GM12878 (cell line): ENCODE measurements around the gene RASGRP2. TPM values are rescaled to one million over a fixed set of nuclear protein-coding genes. Genes with fewer than 3 reads are reported as not detected.

Experiments used
- ATAC-seq: fragments of 200-7000 bp; cut with Tn5 transposase; 3 replicates; pipeline ENCODE4 v1.9.1; 2020; ENCODE audit warnings: mild to moderate bottlenecking, moderate library complexity
- BruUV-seq: library from RNA; stranded (reverse); fragments of 400-500 nt; replicated peaks from 2 replicates; lab custom pipeline; 2021; lab: Mats Ljungman, UMichigan
- CTCF ChIA-PET: fragments of 300-600 bp; sonication (Branson Sonifier 250); formaldehyde crosslinking; extraction: SDS; loops from one replicate; lab custom pipeline; 2021; ENCODE audit warnings: inconsistent platforms; lab: Yijun Ruan, JAX
- POLR2A ChIA-PET: fragments of 350-600 bp; formaldehyde crosslinking; extraction: SDS; loops from one replicate; lab custom pipeline; 2021; ENCODE audit warnings: inconsistent platforms; lab: Charles Lee
- RAD21 ChIA-PET: fragments of 300-600 bp; sonication (Branson Sonifier 250); formaldehyde crosslinking; loops from one replicate; lab custom pipeline; 2023; ENCODE audit warnings: antibody characterized with exemption; ENCODE audit not compliant: unreplicated experiment; lab: Charles Lee
- SMC1A ChIA-PET: fragments of 300-600 bp; sonication (Branson Sonifier 250); formaldehyde crosslinking; loops from one replicate; lab custom pipeline; 2023; ENCODE audit not compliant: unreplicated experiment, uncharacterized antibody; lab: Charles Lee
- DNase-seq: peaks from one replicate; pipeline ENCODE4 v3.0.0-alpha.2; 2011; ENCODE audit warnings: low read depth, low spot score
- FAIRE-seq: peaks from 3 replicates; lab custom pipeline; 2011; peaks lifted over from hg19 to GRCh38; lab: Jason Lieb, UNC
- H2AFZ ChIP-seq: 2 replicates; pipeline ENCODE4 v1.6.0; 2011; ENCODE audit warnings: low read depth, low read length, control low read depth; ENCODE audit not compliant: control insufficient read depth
- H3K27ac ChIP-seq: 2 replicates; pipeline ENCODE4 v1.5.1; 2011; ENCODE audit warnings: control low read depth; ENCODE audit not compliant: control insufficient read depth, insufficient read depth
- H3K27me3 ChIP-seq, 2 experiments: replicated peaks in 1 of 2; 2 replicates each; pipeline versions ENCODE4 v1.6.0 to v1.6.1; 2011; ENCODE audit warnings: low read length in 1 of 2; ENCODE audit not compliant: control insufficient read depth in 2 of 2, insufficient read depth in 2 of 2
- H3K36me3 ChIP-seq, 2 experiments: 2 replicates each; pipeline ENCODE4 v1.5.1; 2011; ENCODE audit warnings: low read length in 1 of 2; ENCODE audit not compliant: control insufficient read depth in 2 of 2, insufficient read depth in 2 of 2
- H3K4me1 ChIP-seq: 2 replicates; pipeline ENCODE4 v1.6.1; 2011; ENCODE audit warnings: mild to moderate bottlenecking, low read length, moderate library complexity, mixed read lengths; ENCODE audit not compliant: control insufficient read depth, insufficient read depth
- H3K4me2 ChIP-seq: 2 replicates; pipeline ENCODE4 v1.6.0; 2011; ENCODE audit warnings: control low read depth; ENCODE audit not compliant: control insufficient read depth, insufficient read depth
- H3K4me3 ChIP-seq: fragments of 200-600 bp; sonication (generic); 2 replicates; pipeline ENCODE4 v1.5.1; 2016
- H3K79me2 ChIP-seq: 2 replicates; pipeline ENCODE4 v1.6.0; 2011; ENCODE audit warnings: low read length; ENCODE audit not compliant: control insufficient read depth, insufficient read depth
- H3K9ac ChIP-seq: 2 replicates; pipeline ENCODE4 v1.8.0; 2011; ENCODE audit warnings: low read length, control low read depth, mixed read lengths; ENCODE audit not compliant: control insufficient read depth, insufficient read depth
- H3K9me3 ChIP-seq: replicated peaks from 3 replicates; pipeline ENCODE4 v1.5.1; 2011; ENCODE audit warnings: mild to moderate bottlenecking, low read length; ENCODE audit not compliant: control insufficient read depth, insufficient read depth
- H4K20me1 ChIP-seq: 2 replicates; pipeline ENCODE4 v1.6.0; 2011; ENCODE audit not compliant: control insufficient read depth, insufficient read depth
- CEBPB ChIP-seq, 2 experiments: fragments of 150-350 bp in 1 of 2; IDR thresholded peaks; 2 replicates each; pipeline ENCODE4 v1.6.1; 2012 to 2014; ENCODE audit warnings: low read depth in 2 of 2, low read length in 2 of 2, borderline replicate concordance in 1 of 2, inconsistent platforms in 1 of 2
- CHD2 ChIP-seq: IDR thresholded peaks from 2 replicates; pipeline ENCODE4 v1.6.1; 2011; ENCODE audit warnings: low read depth, low read length, improper control_type of control experiment, borderline replicate concordance
- E2F8 ChIP-seq: fragments of 450-650 bp; IDR thresholded peaks from 2 replicates; pipeline ENCODE4 v1.6.1; 2018; ENCODE audit warnings: mild to moderate bottlenecking, low read depth, moderate library complexity; ENCODE audit not compliant: partially characterized antibody
- EP300 ChIP-seq, 2 experiments: fragments of 150-350 bp in 1 of 2; IDR thresholded peaks; 2 replicates each; pipeline ENCODE4 v1.6.1; 2011 to 2012; ENCODE audit warnings: low read depth in 2 of 2, low read length in 2 of 2, borderline replicate concordance in 1 of 2, improper control_type of control experiment in 1 of 2, inconsistent platforms in 1 of 2; ENCODE audit not compliant: control insufficient read depth in 1 of 2
- ETV6 ChIP-seq, 2 experiments: fragments of 450-650 bp in 1 of 2; IDR thresholded peaks in 1 of 2; conservative IDR thresholded peaks in 1 of 2; 2 replicates each; pipeline ENCODE4 v1.6.1; 2014; ENCODE audit warnings: antibody characterized with exemption in 1 of 2, borderline replicate concordance in 1 of 2, low read depth in 1 of 2, mild to moderate bottlenecking in 1 of 2, moderate library complexity in 1 of 2
- LARP7 ChIP-seq: fragments of 450-650 bp; IDR thresholded peaks from 2 replicates; pipeline ENCODE4 v1.6.1; 2017; ENCODE audit warnings: mild to moderate bottlenecking
- MEF2A ChIP-seq: IDR thresholded peaks from 2 replicates; pipeline ENCODE4 v1.6.1; 2011; ENCODE audit warnings: low read depth, mild to moderate bottlenecking, low read length, moderate library complexity; ENCODE audit not compliant: insufficient read depth
- MTA3 ChIP-seq: IDR thresholded peaks from 2 replicates; pipeline ENCODE4 v1.6.1; 2012; ENCODE audit warnings: low read length, inconsistent platforms, borderline replicate concordance
- PBX3 ChIP-seq: IDR thresholded peaks from 2 replicates; pipeline ENCODE4 v1.6.1; 2011; ENCODE audit warnings: mild to moderate bottlenecking, low read depth, low read length, moderate library complexity; ENCODE audit not compliant: insufficient replicate concordance
- POLR2AphosphoS2 ChIP-seq: IDR thresholded peaks from 2 replicates; pipeline ENCODE4 v1.6.1; 2011; ENCODE audit warnings: low read depth, mild to moderate bottlenecking, low read length, improper control_type of control experiment, moderate library complexity
- RCOR1 ChIP-seq: conservative IDR thresholded peaks from 2 replicates; pipeline ENCODE4 v1.6.1; 2012; ENCODE audit warnings: low read depth, low read length, improper control_type of control experiment
- SKIL ChIP-seq: fragments of 450-650 bp; IDR thresholded peaks from 2 replicates; pipeline ENCODE4 v1.6.1; 2017; ENCODE audit warnings: mild to moderate bottlenecking, low read depth, inconsistent platforms; ENCODE audit not compliant: poor library complexity, severe bottlenecking
- SMAD5 ChIP-seq: IDR thresholded peaks from 2 replicates; pipeline ENCODE4 v1.6.1; 2016; ENCODE audit warnings: antibody characterized with exemption, low read depth
- SREBF2 ChIP-seq: IDR thresholded peaks from 2 replicates; pipeline ENCODE4 v1.6.1; 2012; ENCODE audit warnings: mild to moderate bottlenecking, low read length
- TAF1 ChIP-seq: IDR thresholded peaks from 2 replicates; pipeline ENCODE4 v1.6.1; 2011; ENCODE audit warnings: mild to moderate bottlenecking, low read depth, low read length, borderline replicate concordance
- WGBS: methylation state at CpG from one replicate; pipeline ENCODE4 v1.1.6; 2016; ENCODE audit warnings: low lambda C conversion rate; ENCODE audit not compliant: insufficient replicate concordance, insufficient coverage; ENCODE audit errors: missing lambda C conversion rate; 5-methylcytosine and 5-hydroxymethylcytosine counted together
- in situ Hi-C: fragments of 300-500 bp; cut with MboI; formaldehyde crosslinking; loops from 9 replicates; pipeline ENCODE4 v1.14.3; 2018; ENCODE audit warnings: mixed read lengths
- intact Hi-C: fragments of 100-400 bp; cut with micrococcal nuclease; formaldehyde crosslinking; loops from one replicate; pipeline ENCODE4 v1.14.2; 2022; ENCODE audit not compliant: unreplicated experiment
- polyA plus RNA-seq, 11 experiments: library from polyadenylated mRNA; depleted of rRNA in 4 of 11; unstranded in 6 of 11; stranded (reverse) in 5 of 11; fragments of >200 nt; fragmentation: Nextera tagmentation in 4 of 11; fragmentation: Illumina TruSeq in 1 of 11; extraction: Ambion mirVana in 4 of 11; extraction: Trizol in 1 of 11; gene quantifications; 1 replicate in 1 of 11; 2 replicates in 10 of 11; pipeline versions ENCODE4 v1.2.1 to v1.2.3, GENCODE V29; 2011 to 2016; ENCODE audit warnings: inconsistent platforms in 2 of 11, missing spikeins in 2 of 11, low read depth in 1 of 11
- total RNA-seq, 4 experiments: library from RNA; depleted of rRNA in 3 of 4; stranded (reverse); fragments of >200 nt in 3 of 4; fragmentation: Illumina TruSeq in 1 of 4; extraction: Trizol in 1 of 4; gene quantifications; 2 replicates each; pipeline versions ENCODE4 v1.2.1 to v1.2.3, GENCODE V29; 2013 to 2021

The RASGRP2 gene
- total and polyA plus RNA-seq, 10 of the 15 experiments (the other 5 are each of a cell fraction or from before 2014, with no cell fraction given): 0.26 to 9.0 (median 5.4) TPM

GRCh38 chr11:64739871-64740270 lies 4.1 kb downstream of the RASGRP2 start (continued):
- TF ChIP-seq SMAD5 (no peak), MTA3 (no peak), TAF1 (no peak), ETV6 (conservative IDR thresholded peaks at IDR 0.05 in 1 of 2, IDR thresholded peaks at IDR 0.05 in 1 of 2; ENCODE audit: borderline replicate concordance in 1 of 2, low read depth in 1 of 2) (no peak), E2F8 (no peak), SREBF2 (no peak)

GRCh38 chr11:64736654-64737053 lies 7.3 kb downstream of the RASGRP2 start:
- ATAC-seq (no peak), DNase-seq (no peak), FAIRE-seq (no peak)
- in situ Hi-C loops (loop anchor here (5.0 kb wide), 1 partner anchor 49 kb away; no protein-coding TSS in a partner anchor), intact Hi-C loops (no loop called here)
- 71% methylated on average over 15 of the region's 15 CpGs for WGBS
- no peaks in the 10 kb centered on the region for H3K4me1 ChIP-seq
- no peaks in the 10 kb centered on the region; a peak in 1 of 4 replicates for H3K27me3 ChIP-seq
- POLR2A ChIA-PET: interaction anchor here (1.0 kb wide), 1 partner anchor 35 kb away, joined by 3 read pairs; no protein-coding TSS in a partner anchor
- CTCF ChIA-PET: interaction anchor here (0.9 to 9.7 kb wide), 4 partner anchors 32 to 420 kb away, joined by 3 to 86 read pairs (median 6); no protein-coding TSS in a partner anchor
- RAD21 ChIA-PET: interaction anchor here (1.2 to 1.6 kb wide), 2 partner anchors 48 kb away, joined by 4 to 5 read pairs; no protein-coding TSS in a partner anchor
- no peaks in the 10 kb centered on the region for H3K9me3 ChIP-seq
- H3K4me3 ChIP-seq: no peak overlapping the region
- H3K4me2 ChIP-seq: no peak overlapping the region
- H3K9ac ChIP-seq: no peak overlapping the region
- no TSS peak for BruUV-seq
- H4K20me1 ChIP-seq: no peaks in the 10 kb centered on the region
- H3K36me3 ChIP-seq: no peaks in the 10 kb centered on the region
- no peak overlapping the region for H2AFZ ChIP-seq
- no peak overlapping the region for H3K27ac ChIP-seq
- SMC1A ChIA-PET: interaction anchor here (3.5 kb wide), 1 partner anchor 86 kb away, joined by 10 read pairs; no protein-coding TSS in a partner anchor
- H3K79me2 ChIP-seq: no peaks in the 10 kb centered on the region
- TF ChIP-seq LARP7 (no peak), MEF2A (no peak), TAF1 (no peak), PBX3 (no peak), CEBPB (IDR thresholded peaks at IDR 0.05; ENCODE audit: borderline replicate concordance in 1 of 2, low read depth in 2 of 2, low read length in 2 of 2) (no peak), POLR2AphosphoS2 (no peak), SKIL (no peak), EP300 (IDR thresholded peaks at IDR 0.05; ENCODE audit: borderline replicate concordance in 1 of 2, control insufficient read depth in 1 of 2, low read depth in 2 of 2, low read length in 2 of 2) (no peak), CHD2 (no peak), RCOR1 (no peak)
